T-helper 1 cell treated with Interleukin-12 subunit alpha and Interleukin-12 subunit beta and Interleukin-4 antibody, amounts not matched to agents 30 ng/mL and 1 ng/mL, for 36 hours (primary cell): ENCODE data around the gene TM7SF3. TPM values are rescaled to one million over a fixed set of nuclear protein-coding genes. Genes with fewer than 3 reads are reported as not detected.

ENCODE experiments used
- intact Hi-C: fragments of 100-400 bp; cut with micrococcal nuclease; formaldehyde crosslinking; loops from one replicate; pipeline ENCODE4 v1.15.1; 2024
- total RNA-seq: library from RNA; stranded (reverse); gene quantifications from 2 replicates; pipeline ENCODE4 v1.2.3, GENCODE V29; 2022

Gene TM7SF3
- total RNA-seq, 1 donor from 2014 or later: 54.1 TPM

- intact Hi-C loops: loop anchor here (10.0 kb wide), 1 partner anchor 1962 kb away; a partner anchor contains a TSS
Measured at GRCh38 chr12:27017163-27017823, 3.1 kb upstream of the TM7SF3 start.

GRCh38 chr12:27015730-27016076 is 1.5 kb upstream of the TM7SF3 start:
- intact Hi-C loops: loop anchor here (1.0 to 10.0 kb wide), 6 partner anchors 25 to 1961 kb away; a partner anchor contains a TSS

GRCh38 chr12:27014859-27015729 is 910 bp upstream of the TM7SF3 start:
- intact Hi-C loops: loop anchor here (1.0 to 10.0 kb wide), 20 partner anchors 7 to 1960 kb away; partner anchors contain the start of genes CCDC91, FGFR1OP2, ITPR2 and MED21

GRCh38 chr12:27013611-27014084 is 536 bp downstream of the TM7SF3 start:
- intact Hi-C loops: loop anchor here (1.0 to 10.0 kb wide), 15 partner anchors 9 to 1959 kb away; partner anchors contain the start of genes CCDC91, FGFR1OP2, ITPR2 and MED21

GRCh38 chr12:27012982-27013255 is 1.3 kb downstream of the TM7SF3 start:
- intact Hi-C loops: loop anchor here (5.0 to 10.0 kb wide), 4 partner anchors 809 to 1958 kb away; partner anchors contain the start of gene CCDC91

- intact Hi-C loops: loop anchor here (5.0 to 10.0 kb wide), 4 partner anchors 810 to 1958 kb away; partner anchors contain the start of gene CCDC91
Measured at GRCh38 chr12:27012239-27012981, 1.8 kb downstream of the TM7SF3 start.

- intact Hi-C loops: loop anchor here (1.0 to 10.0 kb wide), 5 partner anchors 38 to 1955 kb away; partner anchors contain the start of gene CCDC91
Measured at GRCh38 chr12:27009881-27010301, 4.3 kb downstream of the TM7SF3 start.

- intact Hi-C loops: no loop called here
Measured at GRCh38 chr12:27008081-27008480, 6.1 kb downstream of the TM7SF3 start.

GRCh38 chr12:27006797-27007467 is 7.3 kb downstream of the TM7SF3 start:
- intact Hi-C loops: no loop called here

GRCh38 chr12:27005495-27005894 is 8.7 kb downstream of the TM7SF3 start:
- intact Hi-C loops: no loop called here

- intact Hi-C loops: no loop called here
Measured at GRCh38 chr12:27003421-27004381, 10.5 kb downstream of the TM7SF3 start.

- intact Hi-C loops: no loop called here
Measured at GRCh38 chr12:27002141-27002540, 12.0 kb downstream of the TM7SF3 start.

- intact Hi-C loops: no loop called here
Measured at GRCh38 chr12:27001663-27002062, 12.5 kb downstream of the TM7SF3 start.

- intact Hi-C loops: no loop called here
Measured at GRCh38 chr12:27000961-27001360, 13.2 kb downstream of the TM7SF3 start.

GRCh38 chr12:26997003-26997402 is 17.2 kb downstream of the TM7SF3 start:
- intact Hi-C loops: no loop called here

GRCh38 chr12:26995706-26996105 is 18.5 kb downstream of the TM7SF3 start:
- intact Hi-C loops: no loop called here

- intact Hi-C loops: no loop called here
Measured at GRCh38 chr12:26994109-26994508, 20.1 kb downstream of the TM7SF3 start.

- intact Hi-C loops: no loop called here
Measured at GRCh38 chr12:26991826-26992225, 22.4 kb downstream of the TM7SF3 start.

- intact Hi-C loops: no loop called here
Measured at GRCh38 chr12:26989873-26990272, 24.3 kb downstream of the TM7SF3 start.

GRCh38 chr12:26988703-26989102 is 25.5 kb downstream of the TM7SF3 start:
- intact Hi-C loops: no loop called here
